ENCODE measurements around the gene RMDN2.

The RMDN2 gene

GRCh38 chr2:37916512-37917082, 8.5 kb upstream of the RMDN2 start:
- Histone ChIP-seq H3K9me2 (replicated peaks; ENCODE audit: insufficient read depth, low read length) (no peaks in the 10 kb centered on the region), H3K9ac (ENCODE audit: low read length) (no peak overlapping the region), H3K27ac (ENCODE audit: low read length) (no peak overlapping the region), H3K4me2 (ENCODE audit: low read depth, low read length) (no peak overlapping the region), H3K27me3 (replicated peaks; ENCODE audit: insufficient read depth, low read length) (peaks cover 4% of the 10 kb centered on the region; the same call in 1 of the 2 replicates), H3K9me3 (replicated peaks; ENCODE audit: insufficient read depth, low read length) (no peaks in the 10 kb centered on the region), H3K36me3 (replicated peaks; ENCODE audit: insufficient read depth, low read length) (no peaks in the 10 kb centered on the region), H3K4me3 (ENCODE audit: low read length) (no peak overlapping the region), H2AFZ (ENCODE audit: low read length) (no peak overlapping the region), H3K4me1 (ENCODE audit: low read length) (no peaks in the 10 kb centered on the region), H4K20me1 (ENCODE audit: insufficient read depth, low read length) (no peaks in the 10 kb centered on the region), H3K79me2 (ENCODE audit: low read length) (no peaks in the 10 kb centered on the region), H3F3A (ENCODE audit: insufficient read depth, low read length) (no peaks in the 10 kb centered on the region)
- TF ChIP-seq EZH2phosphoT487 (IDR thresholded peaks at IDR 0.05; ENCODE audit: low read length) (no peak), EZH2 (optimal IDR thresholded peaks at IDR 0.05; ENCODE audit: low read depth, low read length) (no peak), CTCF (IDR thresholded peaks at IDR 0.05; ENCODE audit: low read length) (no peak)
- DNase-seq, result no peak

GRCh38 chr2:37917281-37918228, 7.5 kb upstream of the RMDN2 start:
- Histone ChIP-seq H3K9me2 (replicated peaks; ENCODE audit: insufficient read depth, low read length) (no peaks in the 10 kb centered on the region), H4K20me1 (ENCODE audit: insufficient read depth, low read length) (no peaks in the 10 kb centered on the region), H3K36me3 (replicated peaks; ENCODE audit: insufficient read depth, low read length) (no peaks in the 10 kb centered on the region), H3K79me2 (ENCODE audit: low read length) (no peaks in the 10 kb centered on the region), H3K4me2 (ENCODE audit: low read depth, low read length) (no peak overlapping the region), H3K27me3 (replicated peaks; ENCODE audit: insufficient read depth, low read length) (peaks cover 13% of the 10 kb centered on the region; the same call in 1 of the 2 replicates), H3K4me1 (ENCODE audit: low read length) (no peaks in the 10 kb centered on the region), H3K4me3 (ENCODE audit: low read length) (no peak overlapping the region), H3K9ac (ENCODE audit: low read length) (no peak overlapping the region), H2AFZ (ENCODE audit: low read length) (no peak overlapping the region), H3K9me3 (replicated peaks; ENCODE audit: insufficient read depth, low read length) (no peaks in the 10 kb centered on the region), H3K27ac (ENCODE audit: low read length) (no peak overlapping the region), H3F3A (ENCODE audit: insufficient read depth, low read length) (no peaks in the 10 kb centered on the region)
- TF ChIP-seq CTCF (IDR thresholded peaks at IDR 0.05; ENCODE audit: low read length), result no peak
- TF ChIP-seq EZH2 (optimal IDR thresholded peaks at IDR 0.05; ENCODE audit: low read depth, low read length), result no peak
- TF ChIP-seq EZH2phosphoT487 (IDR thresholded peaks at IDR 0.05; ENCODE audit: low read length), result no peak
- DNase-seq, result no peak

GRCh38 chr2:37918742-37919186, 6.3 kb upstream of the RMDN2 start:
- Histone ChIP-seq H3K9ac (ENCODE audit: low read length) (no peak overlapping the region), H3K9me3 (replicated peaks; ENCODE audit: insufficient read depth, low read length) (no peaks in the 10 kb centered on the region), H3K4me1 (ENCODE audit: low read length) (no peaks in the 10 kb centered on the region), H3K9me2 (replicated peaks; ENCODE audit: insufficient read depth, low read length) (no peaks in the 10 kb centered on the region), H4K20me1 (ENCODE audit: insufficient read depth, low read length) (no peaks in the 10 kb centered on the region), H3F3A (ENCODE audit: insufficient read depth, low read length) (no peaks in the 10 kb centered on the region), H3K27ac (ENCODE audit: low read length) (no peak overlapping the region), H3K4me3 (ENCODE audit: low read length) (no peak overlapping the region), H3K79me2 (ENCODE audit: low read length) (no peaks in the 10 kb centered on the region), H3K36me3 (replicated peaks; ENCODE audit: insufficient read depth, low read length) (no peaks in the 10 kb centered on the region), H2AFZ (ENCODE audit: low read length) (no peak overlapping the region), H3K4me2 (ENCODE audit: low read depth, low read length) (no peak overlapping the region), H3K27me3 (replicated peaks; ENCODE audit: insufficient read depth, low read length) (peaks cover 25% of the 10 kb centered on the region)
- no peak for DNase-seq
- TF ChIP-seq EZH2 (optimal IDR thresholded peaks at IDR 0.05; ENCODE audit: low read depth, low read length), result no peak
- no peak for TF ChIP-seq EZH2phosphoT487 (IDR thresholded peaks at IDR 0.05; ENCODE audit: low read length)
- TF ChIP-seq CTCF (IDR thresholded peaks at IDR 0.05; ENCODE audit: low read length), result no peak
